ENCODE data around the gene GSAP.

GSAP gene

GRCh38 chr7:77434570-77435275, 18.6 kb upstream of the GSAP start:
- no peak for DNase-seq

GRCh38 chr7:77433901-77434300, 17.8 kb upstream of the GSAP start:
- DNase-seq: no peak

GRCh38 chr7:77430927-77431326, 14.8 kb upstream of the GSAP start:
- DNase-seq: no peak

- DNase-seq: no peak
These were observed 12.7 kb upstream of the GSAP start for GRCh38 chr7:77428777-77429231.

GRCh38 chr7:77427996-77428603, 12.0 kb upstream of the GSAP start:
- peak; percentile 89 for DNase-seq

- peak; percentile 60 for DNase-seq
These were observed 10.4 kb upstream of the GSAP start for GRCh38 chr7:77426521-77427051.

- DNase-seq: peak; percentile 38
These were observed 9.9 kb upstream of the GSAP start for GRCh38 chr7:77426052-77426404.

GRCh38 chr7:77425101-77426051, 9.2 kb upstream of the GSAP start:
- DNase-seq: peak; percentile 74

GRCh38 chr7:77422500-77422899, 6.4 kb upstream of the GSAP start:
- DNase-seq: no peak

GRCh38 chr7:77420986-77421672, 5.0 kb upstream of the GSAP start:
- no peak for DNase-seq

GRCh38 chr7:77420438-77420837, 4.3 kb upstream of the GSAP start:
- no peak for DNase-seq

GRCh38 chr7:77419102-77419501, 3.0 kb upstream of the GSAP start:
- DNase-seq: no peak

- DNase-seq: no peak
These were observed 1.7 kb upstream of the GSAP start for GRCh38 chr7:77417801-77418200.

- no peak for DNase-seq
These were observed 647 bp upstream of the GSAP start for GRCh38 chr7:77416621-77417371.

- peak; percentile 14 for DNase-seq
These were observed 700 bp downstream of the GSAP start for GRCh38 chr7:77415476-77415822.

GRCh38 chr7:77413861-77414424, 2.2 kb downstream of the GSAP start:
- peak; percentile 36 for DNase-seq

- DNase-seq: no peak
These were observed 3.0 kb downstream of the GSAP start for GRCh38 chr7:77413128-77413527.

GRCh38 chr7:77409739-77410547, 6.2 kb downstream of the GSAP start:
- peak; percentile 66 for DNase-seq

GRCh38 chr7:77409005-77409738, 7.0 kb downstream of the GSAP start:
- DNase-seq: peak; percentile 54

GRCh38 chr7:77407906-77408305, 8.2 kb downstream of the GSAP start:
- no peak for DNase-seq

Measured in EL (cell line).